HepG2 (cell line): Measurements from ENCODE around the gene SLC2A11. TPM values are rescaled to one million over a fixed set of nuclear protein-coding genes. Genes with fewer than 3 reads are reported as not detected.
A peak's percentile ranks its signal among the peaks of the same experiment; 100 is the strongest.

Experiments
- ATM ChIP-seq: fragments of 450-650 bp; IDR thresholded peaks from 2 replicates; pipeline ENCODE4 v1.7.1; 2017; ENCODE audit warnings: mild to moderate bottlenecking, borderline replicate concordance
- CBX2 ChIP-seq, 2 experiments: fragments of 200-600 bp in 1 of 2; sonication (generic); formaldehyde crosslinking in 1 of 2; IDR thresholded peaks; 2 replicates each; pipeline versions ENCODE4 v1.7.0 to v1.8.1; 2018 to 2022; ENCODE audit warnings: low read depth in 2 of 2, low read length in 1 of 2, mild to moderate bottlenecking in 1 of 2, missing genetic modification reagents in 1 of 2
- CEBPG ChIP-seq: IDR thresholded peaks from 2 replicates; pipeline ENCODE4 v1.6.1; 2016
- ELF1 ChIP-seq: sonication (generic); formaldehyde crosslinking; IDR thresholded peaks from 2 replicates; pipeline ENCODE4 v1.4.0; 2020; ENCODE audit warnings: missing genetic modification reagents
- GABPA ChIP-seq, 2 experiments: IDR thresholded peaks; 2 replicates each; pipeline ENCODE4 v1.6.1; 2011 to 2016; ENCODE audit warnings: low read depth in 2 of 2, low read length in 1 of 2, missing biosample characterization in 1 of 2, missing genetic modification characterization in 1 of 2
- JARID2 ChIP-seq: sonication (generic); formaldehyde crosslinking; IDR thresholded peaks from 2 replicates; pipeline ENCODE4 v1.8.1; 2023; ENCODE audit warnings: missing genetic modification reagents, inconsistent platforms; ENCODE audit not compliant: insufficient replicate concordance
- MED13 ChIP-seq: sonication (generic); formaldehyde crosslinking; IDR thresholded peaks from 2 replicates; pipeline ENCODE4 v1.5.0; 2020; ENCODE audit warnings: missing genetic modification reagents
- NBN ChIP-seq: fragments of 450-650 bp; conservative IDR thresholded peaks from 2 replicates; pipeline ENCODE4 v1.6.1; 2017
- NFRKB ChIP-seq: fragments of 450-650 bp; IDR thresholded peaks from 2 replicates; pipeline ENCODE4 v1.6.1; 2017
- NR2F1 ChIP-seq, 2 experiments: fragments of 450-650 bp in 1 of 2; formaldehyde crosslinking in 1 of 2; IDR thresholded peaks; 2 replicates each; pipeline versions ENCODE4 v1.5.0 to v1.6.1; 2016 to 2020; ENCODE audit warnings: mild to moderate bottlenecking in 1 of 2, missing compliant biosample characterization in 1 of 2, missing genetic modification reagents in 1 of 2, moderate library complexity in 1 of 2
- PLRG1 ChIP-seq: fragments of 450-650 bp; conservative IDR thresholded peaks from 2 replicates; pipeline ENCODE4 v1.6.1; 2016
- RBM22 ChIP-seq: fragments of 200-400 bp; formaldehyde crosslinking; optimal IDR thresholded peaks from 2 replicates; pipeline ENCODE3; 2017; ENCODE audit warnings: mild to moderate bottlenecking, low read length, moderate library complexity
- ZBTB1 ChIP-seq: sonication (generic); formaldehyde crosslinking; IDR thresholded peaks from 2 replicates; pipeline ENCODE4 v1.4.0; 2020; ENCODE audit warnings: missing genetic modification reagents, borderline replicate concordance
- ZBTB37 ChIP-seq: sonication (generic); formaldehyde crosslinking; IDR thresholded peaks from 2 replicates; pipeline ENCODE4 v1.4.0; 2020; ENCODE audit warnings: mild to moderate bottlenecking, missing genetic modification reagents
- ZFP41 ChIP-seq: sonication (generic); formaldehyde crosslinking; IDR thresholded peaks from 2 replicates; pipeline ENCODE4 v1.4.0; 2020; ENCODE audit warnings: mild to moderate bottlenecking, missing genetic modification reagents, borderline replicate concordance
- ZNF234 ChIP-seq: sonication (generic); formaldehyde crosslinking; conservative IDR thresholded peaks from 2 replicates; pipeline ENCODE4 v1.5.1; 2020; ENCODE audit warnings: mild to moderate bottlenecking, missing genetic modification reagents
- ZNF264 ChIP-seq: sonication (generic); formaldehyde crosslinking; IDR thresholded peaks from 2 replicates; pipeline ENCODE4 v1.4.0; 2020; ENCODE audit warnings: missing genetic modification reagents
- ZNF691 ChIP-seq: sonication (generic); formaldehyde crosslinking; IDR thresholded peaks from 2 replicates; pipeline ENCODE4 v1.4.0; 2020; ENCODE audit warnings: missing genetic modification reagents, low read depth, mild to moderate bottlenecking, borderline replicate concordance
- ZNF737 ChIP-seq: sonication (generic); formaldehyde crosslinking; IDR thresholded peaks from 2 replicates; pipeline ENCODE4 v1.5.0; 2020; ENCODE audit warnings: missing genetic modification reagents, mild to moderate bottlenecking, borderline replicate concordance
- ZNF879 ChIP-seq: sonication (generic); formaldehyde crosslinking; IDR thresholded peaks from 2 replicates; pipeline ENCODE4 v1.8.1; 2023; ENCODE audit warnings: missing genetic modification reagents
- polyA plus RNA-seq, 8 experiments: library from polyadenylated mRNA; depleted of rRNA in 3 of 8; stranded (reverse) in 7 of 8; unstranded in 1 of 8; fragments of >200 nt; fragmentation: Illumina TruSeq in 4 of 8; extraction: Trizol in 4 of 8; gene quantifications; 2 replicates each; pipeline versions ENCODE4 v1.2.1 to v1.2.3, GENCODE V29; 2011 to 2016; ENCODE audit warnings: low read depth in 4 of 8, missing spikeins in 1 of 8, mixed read lengths in 1 of 8; ENCODE audit not compliant: insufficient read depth in 1 of 8
- total RNA-seq, 5 experiments: library from RNA; depleted of rRNA; stranded (reverse); fragments of >200 nt; fragmentation: Illumina TruSeq; extraction: Trizol; gene quantifications; 2 replicates each; pipeline ENCODE4 v1.2.3, GENCODE V29; 2016; ENCODE audit warnings: low read depth in 1 of 5
- TF ChIP-seq, protein P1 (sequence below): sonication (generic); formaldehyde crosslinking; IDR thresholded peaks from 2 replicates; pipeline ENCODE4 v1.8.0; 2022; ENCODE audit warnings: missing genetic modification reagents, low read depth, mild to moderate bottlenecking, borderline replicate concordance
- TF ChIP-seq, protein P2 (sequence below): sonication (generic); formaldehyde crosslinking; IDR thresholded peaks from 2 replicates; pipeline ENCODE4; 2020; ENCODE audit warnings: missing genetic modification reagents, mild to moderate bottlenecking, borderline replicate concordance
- TF ChIP-seq, protein P3 (sequence below): sonication (generic); formaldehyde crosslinking; IDR thresholded peaks from 2 replicates; pipeline ENCODE4 v1.5.1; 2020; ENCODE audit warnings: mild to moderate bottlenecking, moderate library complexity, missing genetic modification reagents

Gene SLC2A11
- total and polyA plus RNA-seq, 2 of the 13 experiments (the other 11 are each of a cell fraction or from before 2014, with no cell fraction given) = 15.2 to 15.4 TPM

DNA sequence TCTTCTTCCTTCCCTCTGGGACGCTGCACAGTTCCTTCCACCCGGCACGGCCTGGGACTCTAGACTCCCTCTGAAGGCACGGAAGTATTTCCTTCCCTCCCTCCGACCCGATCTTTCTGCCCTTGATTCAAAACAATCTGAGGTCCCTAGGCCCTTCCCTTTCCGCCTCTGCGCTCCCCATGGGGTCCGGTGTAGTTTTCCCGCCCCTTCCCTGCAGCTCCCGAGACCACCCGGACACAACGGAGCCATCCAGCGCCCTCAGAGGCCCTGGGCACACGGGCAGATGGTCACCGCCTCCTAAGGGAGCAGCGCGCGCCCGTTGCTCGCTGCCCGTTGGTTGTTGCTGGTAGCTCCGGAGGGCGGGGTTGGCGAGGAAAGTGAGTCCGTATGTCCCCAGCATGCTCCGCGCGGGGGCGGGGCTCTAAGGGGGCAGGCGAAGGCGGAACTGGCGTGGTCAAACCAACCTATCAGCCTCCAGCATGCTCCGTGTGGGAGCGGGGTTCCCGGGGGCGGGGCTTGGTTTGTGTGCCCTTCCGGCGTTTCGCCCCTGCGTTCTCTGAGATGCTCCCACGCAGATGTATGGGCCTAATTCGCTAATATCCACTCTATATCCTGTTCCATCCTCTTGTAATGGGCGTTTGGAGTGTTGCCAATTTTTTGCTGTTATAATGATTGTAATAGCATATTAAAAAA lies 56.1 kb downstream of the SLC2A11 start (continued):
- TF ChIP-seq GABPA (IDR thresholded peaks at IDR 0.05; ENCODE audit: low read depth, low read length) = peak; percentile 58
- peak; percentile 86 for TF ChIP-seq GABPA (CRISPR knock-in tag; IDR thresholded peaks at IDR 0.05; ENCODE audit: low read depth)
- TF ChIP-seq NBN = no peak
- no peak for TF ChIP-seq ZNF264 (CRISPR knock-in tag)
- no peak for TF ChIP-seq PLRG1
- TF ChIP-seq, protein P1, sequence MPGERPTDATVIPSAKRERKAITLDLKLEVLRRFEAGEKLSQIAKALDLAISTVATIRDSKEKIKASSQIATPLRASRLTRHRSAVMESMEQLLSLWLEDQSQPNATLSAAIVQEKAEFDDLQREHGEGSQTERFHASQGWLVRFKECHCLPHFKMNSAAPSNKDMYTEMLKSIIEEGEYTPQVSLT (CRISPR knock-in tag) = no peak
- TF ChIP-seq, protein P2, sequence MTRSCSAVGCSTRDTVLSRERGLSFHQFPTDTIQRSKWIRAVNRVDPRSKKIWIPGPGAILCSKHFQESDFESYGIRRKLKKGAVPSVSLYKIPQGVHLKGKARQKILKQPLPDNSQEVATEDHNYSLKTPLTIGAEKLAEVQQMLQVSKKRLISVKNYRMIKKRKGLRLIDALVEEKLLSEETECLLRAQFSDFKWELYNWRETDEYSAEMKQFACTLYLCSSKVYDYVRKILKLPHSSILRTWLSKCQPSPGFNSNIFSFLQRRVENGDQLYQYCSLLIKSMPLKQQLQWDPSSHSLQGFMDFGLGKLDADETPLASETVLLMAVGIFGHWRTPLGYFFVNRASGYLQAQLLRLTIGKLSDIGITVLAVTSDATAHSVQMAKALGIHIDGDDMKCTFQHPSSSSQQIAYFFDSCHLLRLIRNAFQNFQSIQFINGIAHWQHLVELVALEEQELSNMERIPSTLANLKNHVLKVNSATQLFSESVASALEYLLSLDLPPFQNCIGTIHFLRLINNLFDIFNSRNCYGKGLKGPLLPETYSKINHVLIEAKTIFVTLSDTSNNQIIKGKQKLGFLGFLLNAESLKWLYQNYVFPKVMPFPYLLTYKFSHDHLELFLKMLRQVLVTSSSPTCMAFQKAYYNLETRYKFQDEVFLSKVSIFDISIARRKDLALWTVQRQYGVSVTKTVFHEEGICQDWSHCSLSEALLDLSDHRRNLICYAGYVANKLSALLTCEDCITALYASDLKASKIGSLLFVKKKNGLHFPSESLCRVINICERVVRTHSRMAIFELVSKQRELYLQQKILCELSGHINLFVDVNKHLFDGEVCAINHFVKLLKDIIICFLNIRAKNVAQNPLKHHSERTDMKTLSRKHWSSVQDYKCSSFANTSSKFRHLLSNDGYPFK (CRISPR knock-in tag) = peak; percentile 78; the same call in 1 of the 2 replicates
- TF ChIP-seq NFRKB = no peak
- no peak for TF ChIP-seq ZFP41
- TF ChIP-seq, protein P3, sequence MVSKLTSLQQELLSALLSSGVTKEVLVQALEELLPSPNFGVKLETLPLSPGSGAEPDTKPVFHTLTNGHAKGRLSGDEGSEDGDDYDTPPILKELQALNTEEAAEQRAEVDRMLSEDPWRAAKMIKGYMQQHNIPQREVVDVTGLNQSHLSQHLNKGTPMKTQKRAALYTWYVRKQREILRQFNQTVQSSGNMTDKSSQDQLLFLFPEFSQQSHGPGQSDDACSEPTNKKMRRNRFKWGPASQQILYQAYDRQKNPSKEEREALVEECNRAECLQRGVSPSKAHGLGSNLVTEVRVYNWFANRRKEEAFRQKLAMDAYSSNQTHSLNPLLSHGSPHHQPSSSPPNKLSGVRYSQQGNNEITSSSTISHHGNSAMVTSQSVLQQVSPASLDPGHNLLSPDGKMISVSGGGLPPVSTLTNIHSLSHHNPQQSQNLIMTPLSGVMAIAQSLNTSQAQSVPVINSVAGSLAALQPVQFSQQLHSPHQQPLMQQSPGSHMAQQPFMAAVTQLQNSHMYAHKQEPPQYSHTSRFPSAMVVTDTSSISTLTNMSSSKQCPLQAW = peak; percentile 98
- no peak for TF ChIP-seq ATM
- 0 out of 2 replicates have a peak, but pooled peaks have one; percentile 53 for TF ChIP-seq ZNF879 (CRISPR knock-in tag)
- TF ChIP-seq ZNF234 (CRISPR knock-in tag) = no peak
- no peak; the same call in 1 of the 2 replicates for TF ChIP-seq ZNF691
- TF ChIP-seq NR2F1 (CRISPR knock-in tag; IDR thresholded peaks at IDR 0.05) = no peak
- TF ChIP-seq ZNF737 (CRISPR knock-in tag) = no peak
- peak; percentile 90 for TF ChIP-seq RBM22
- TF ChIP-seq CBX2 (IDR thresholded peaks at IDR 0.05; ENCODE audit: low read depth, low read length) = no peak
- TF ChIP-seq CBX2 (CRISPR knock-in tag; IDR thresholded peaks at IDR 0.05; ENCODE audit: low read depth) = no peak
- TF ChIP-seq MED13 (CRISPR knock-in tag) = no peak
- peak; percentile 92 for TF ChIP-seq ELF1 (CRISPR knock-in tag)
- TF ChIP-seq JARID2 (CRISPR knock-in tag) = no peak
- TF ChIP-seq CEBPG (CRISPR knock-in tag) = peak; percentile 26
- no peak for TF ChIP-seq ZBTB37 (CRISPR knock-in tag)
- TF ChIP-seq ZBTB1 = no peak
